GM12873 (cell line): ENCODE results near the gene CELSR2.

ENCODE experiments used
- CTCF ChIP-seq: IDR thresholded peaks from 2 replicates; pipeline ENCODE4 v1.5.1; 2012; ENCODE audit warnings: low read depth, mild to moderate bottlenecking, moderate library complexity, low read length, control low read depth; ENCODE audit not compliant: insufficient read depth; ENCODE audit errors: missing control alignments

The CELSR2 gene

GRCh38 chr1:109281680-109282496 lies 32.5 kb downstream of the CELSR2 start:
- no peak for TF ChIP-seq CTCF

DNA sequence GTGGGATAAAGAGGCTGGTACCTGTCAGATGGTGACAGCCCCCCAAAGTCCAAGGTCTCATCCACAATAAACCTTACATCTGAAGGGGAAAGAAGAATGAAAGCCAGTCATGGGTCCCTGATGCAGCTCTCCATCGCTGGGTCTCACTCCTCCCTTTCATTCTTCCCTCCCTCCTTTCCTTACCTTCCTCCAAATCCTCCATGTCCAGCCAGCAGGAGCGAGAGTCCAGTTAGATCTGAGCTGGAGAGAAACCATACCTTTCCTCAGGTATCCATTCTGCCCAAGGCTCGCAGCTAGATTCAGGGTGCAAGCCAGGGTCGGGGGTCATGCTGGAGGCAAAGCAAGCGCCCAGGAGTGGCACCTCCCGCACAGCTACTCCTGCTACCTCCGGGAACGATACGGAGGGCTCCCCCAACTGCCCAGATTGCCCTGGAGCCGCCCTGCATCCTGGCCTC lies 33.2 kb downstream of the CELSR2 start:
- no peak for TF ChIP-seq CTCF

DNA sequence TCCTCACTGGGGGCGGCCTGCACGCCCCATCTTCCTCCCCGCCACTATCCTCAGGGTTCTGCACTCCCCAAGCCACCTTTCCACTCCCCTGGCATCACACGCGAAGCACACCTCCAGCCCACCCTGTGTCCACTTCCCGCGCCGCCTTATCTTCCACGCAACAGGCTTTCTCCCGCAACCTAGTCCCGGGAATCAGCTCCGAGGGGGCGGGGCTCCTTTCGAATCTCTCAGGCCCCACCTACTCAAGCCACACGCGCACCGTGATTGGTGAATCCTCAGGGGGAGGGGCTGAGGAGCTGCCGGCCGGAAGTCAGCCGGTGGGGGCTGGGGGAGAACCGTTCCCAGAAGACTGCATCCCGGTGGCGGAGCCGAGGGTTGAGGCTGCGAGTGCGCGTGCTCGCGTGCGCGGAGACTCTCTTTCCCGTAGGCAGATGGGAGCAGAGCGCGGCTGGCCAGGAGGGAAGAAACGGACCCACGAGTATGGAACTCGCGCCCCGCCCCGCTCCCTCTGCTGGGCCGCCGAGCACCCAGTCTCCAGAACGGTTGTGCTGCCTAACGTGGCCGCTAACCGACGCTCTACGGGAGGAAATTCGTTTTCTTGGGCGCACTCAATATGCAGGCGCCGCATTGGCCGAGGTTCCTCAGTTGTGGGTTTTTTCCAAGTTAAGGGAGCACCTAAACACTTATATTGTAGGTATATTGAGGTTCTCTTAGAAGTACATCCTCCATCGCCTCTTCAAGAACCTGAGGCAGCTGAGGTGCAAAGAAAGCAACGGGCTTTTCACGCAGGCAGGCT lies 33.8 kb downstream of the CELSR2 start, which contains the start of gene PSRC1:
Gene PSRC1 (minus strand): TSS at position 194 of the 796 bp plus-strand sequence.
- peak; percentile 62 for TF ChIP-seq CTCF

GRCh38 chr1:109283748-109284600 lies 34.6 kb downstream of the CELSR2 start:
- no peak for TF ChIP-seq CTCF

DNA sequence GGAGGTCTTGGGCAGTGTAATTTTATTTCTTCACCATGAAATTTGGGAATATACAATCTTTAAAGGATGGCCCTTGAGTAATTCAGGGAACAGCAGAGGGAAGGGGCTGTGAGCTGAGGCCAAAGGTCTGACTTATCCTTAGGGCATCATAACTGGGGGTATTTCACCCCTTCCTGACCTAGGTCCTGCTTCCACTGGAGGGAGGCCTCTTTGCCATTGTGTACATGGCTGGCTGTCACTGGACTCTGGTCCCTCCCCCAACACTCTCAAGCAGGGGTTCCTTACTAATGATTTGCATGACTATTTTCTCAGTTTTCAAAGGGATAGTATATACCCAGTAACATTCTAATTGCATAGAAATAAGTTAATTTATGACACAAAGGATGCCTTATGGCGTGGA lies 40.8 kb downstream of the CELSR2 start:
- TF ChIP-seq CTCF, result no peak

- TF ChIP-seq CTCF, result no peak
These were observed 41.7 kb downstream of the CELSR2 start for GRCh38 chr1:109290998-109291397.
